K562 (cell line): ENCODE data around the gene NDUFB10. TPM values are rescaled to one million over a fixed set of nuclear protein-coding genes. Genes with fewer than 3 reads are reported as not detected.
A peak's percentile ranks its signal among the peaks of the same experiment; 100 is the strongest.

ENCODE experiments used
- CCAR2 ChIP-seq: fragments of 200-400 bp; formaldehyde crosslinking; IDR thresholded peaks from 2 replicates; pipeline ENCODE4 v1.6.1; 2017; ENCODE audit warnings: mild to moderate bottlenecking, low read depth, low read length
- CHD1 ChIP-seq: fragments of 200-600 bp; sonication (generic); IDR thresholded peaks from one replicate; pipeline ENCODE4 v1.6.1; 2012; ENCODE audit warnings: mild to moderate bottlenecking, moderate library complexity, low read length, inconsistent platforms
- FOXP1 ChIP-seq: sonication (generic); formaldehyde crosslinking; IDR thresholded peaks from 2 replicates; pipeline ENCODE4 v1.8.0; 2022; ENCODE audit warnings: mild to moderate bottlenecking, missing genetic modification reagents
- ILF3 ChIP-seq: fragments of 450-650 bp; IDR thresholded peaks from 2 replicates; pipeline ENCODE4 v1.6.1; 2018; ENCODE audit warnings: antibody characterized with exemption, mild to moderate bottlenecking, moderate library complexity, borderline replicate concordance
- PHB ChIP-seq: fragments of 250-450 bp; sonication (Bioruptor Pico); IDR thresholded peaks from 2 replicates; pipeline ENCODE4 v1.5.0; 2021
- POLR2AphosphoS5 ChIP-seq: IDR thresholded peaks from 2 replicates; pipeline ENCODE4 v1.6.1; 2011; ENCODE audit warnings: mild to moderate bottlenecking, low read depth, low read length, moderate library complexity; ENCODE audit not compliant: control insufficient read depth, insufficient read depth
- polyA plus RNA-seq, 8 experiments: library from polyadenylated mRNA; depleted of rRNA in 4 of 8; stranded (reverse) in 5 of 8; unstranded in 3 of 8; fragments of >200 nt; fragmentation: Nextera tagmentation in 2 of 8; fragmentation: Illumina TruSeq in 1 of 8; extraction: Ambion mirVana in 2 of 8; extraction: Trizol in 1 of 8; gene quantifications; 2 replicates each; pipeline versions ENCODE4 v1.2.1 to v1.2.3, GENCODE V29; 2011 to 2014; ENCODE audit warnings: inconsistent platforms in 1 of 8, missing spikeins in 1 of 8
- total RNA-seq, 7 experiments: library from RNA; depleted of rRNA in 6 of 7; stranded (reverse); fragments of >200 nt in 6 of 7; fragmentation: Illumina TruSeq in 2 of 7; extraction: Trizol in 2 of 7; gene quantifications; 2 replicates each; pipeline versions ENCODE4 v1.2.1 to v1.2.3, GENCODE V29; 2011 to 2021; ENCODE audit warnings: low replicate concordance in 1 of 7
- TF ChIP-seq, protein P1 (sequence below), 2 experiments: fragments of 450-650 bp in 1 of 2; sonication (generic) in 1 of 2; formaldehyde crosslinking in 1 of 2; IDR thresholded peaks; 2 replicates each; pipeline versions ENCODE4 v1.7.1 to v1.9.0; 2016 to 2022; ENCODE audit warnings: inconsistent platforms in 1 of 2, mild to moderate bottlenecking in 1 of 2, missing genetic modification reagents in 1 of 2
- TF ChIP-seq, protein P2 (sequence below): sonication (generic); IDR thresholded peaks from 2 replicates; pipeline ENCODE4 v1.6.1; 2016
- TF ChIP-seq, protein P3 (sequence below), 2 experiments: fragments of 450-650 bp; IDR thresholded peaks; 2 replicates each; pipeline ENCODE4 v1.6.1; 2018; ENCODE audit warnings: mild to moderate bottlenecking in 2 of 2, low read depth in 1 of 2; ENCODE audit not compliant: partially characterized antibody in 2 of 2

NDUFB10 gene
- total and polyA plus RNA-seq, 9 of the 15 experiments (the other 6 are each of a cell fraction or from before 2014, with no cell fraction given), result 69.3 to 527 (median 161) TPM

DNA sequence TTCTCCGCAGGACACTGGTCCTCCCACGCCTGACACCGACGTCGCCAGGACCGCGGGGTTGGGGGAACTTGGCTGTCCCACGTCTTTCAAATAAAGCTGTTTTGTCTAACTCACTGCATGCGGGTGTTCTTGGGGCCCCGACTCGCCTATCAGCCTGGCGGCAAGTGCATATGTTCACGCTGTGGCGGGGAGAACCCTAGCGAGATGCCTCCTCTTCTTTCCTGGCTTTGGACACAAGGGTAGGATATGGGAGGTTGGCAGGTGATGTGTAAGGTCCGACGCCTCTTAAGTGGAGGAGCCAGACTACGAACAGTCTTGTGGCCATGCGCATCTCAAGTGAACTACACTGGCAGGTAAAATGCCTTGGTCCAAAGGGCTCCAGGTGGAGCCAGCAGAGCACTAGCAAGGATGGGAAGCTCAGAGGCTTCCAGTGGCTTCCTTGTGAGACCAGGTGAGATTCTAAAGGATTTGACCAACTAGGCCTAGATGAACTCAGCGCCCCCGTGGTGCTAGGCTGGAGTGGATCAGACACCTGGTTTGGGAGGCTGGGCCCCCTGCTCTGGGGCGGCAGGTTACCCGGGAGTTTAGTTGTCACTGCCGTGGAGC, 6.2 kb downstream of the NDUFB10 start (continued):
- TF ChIP-seq, protein P1, sequence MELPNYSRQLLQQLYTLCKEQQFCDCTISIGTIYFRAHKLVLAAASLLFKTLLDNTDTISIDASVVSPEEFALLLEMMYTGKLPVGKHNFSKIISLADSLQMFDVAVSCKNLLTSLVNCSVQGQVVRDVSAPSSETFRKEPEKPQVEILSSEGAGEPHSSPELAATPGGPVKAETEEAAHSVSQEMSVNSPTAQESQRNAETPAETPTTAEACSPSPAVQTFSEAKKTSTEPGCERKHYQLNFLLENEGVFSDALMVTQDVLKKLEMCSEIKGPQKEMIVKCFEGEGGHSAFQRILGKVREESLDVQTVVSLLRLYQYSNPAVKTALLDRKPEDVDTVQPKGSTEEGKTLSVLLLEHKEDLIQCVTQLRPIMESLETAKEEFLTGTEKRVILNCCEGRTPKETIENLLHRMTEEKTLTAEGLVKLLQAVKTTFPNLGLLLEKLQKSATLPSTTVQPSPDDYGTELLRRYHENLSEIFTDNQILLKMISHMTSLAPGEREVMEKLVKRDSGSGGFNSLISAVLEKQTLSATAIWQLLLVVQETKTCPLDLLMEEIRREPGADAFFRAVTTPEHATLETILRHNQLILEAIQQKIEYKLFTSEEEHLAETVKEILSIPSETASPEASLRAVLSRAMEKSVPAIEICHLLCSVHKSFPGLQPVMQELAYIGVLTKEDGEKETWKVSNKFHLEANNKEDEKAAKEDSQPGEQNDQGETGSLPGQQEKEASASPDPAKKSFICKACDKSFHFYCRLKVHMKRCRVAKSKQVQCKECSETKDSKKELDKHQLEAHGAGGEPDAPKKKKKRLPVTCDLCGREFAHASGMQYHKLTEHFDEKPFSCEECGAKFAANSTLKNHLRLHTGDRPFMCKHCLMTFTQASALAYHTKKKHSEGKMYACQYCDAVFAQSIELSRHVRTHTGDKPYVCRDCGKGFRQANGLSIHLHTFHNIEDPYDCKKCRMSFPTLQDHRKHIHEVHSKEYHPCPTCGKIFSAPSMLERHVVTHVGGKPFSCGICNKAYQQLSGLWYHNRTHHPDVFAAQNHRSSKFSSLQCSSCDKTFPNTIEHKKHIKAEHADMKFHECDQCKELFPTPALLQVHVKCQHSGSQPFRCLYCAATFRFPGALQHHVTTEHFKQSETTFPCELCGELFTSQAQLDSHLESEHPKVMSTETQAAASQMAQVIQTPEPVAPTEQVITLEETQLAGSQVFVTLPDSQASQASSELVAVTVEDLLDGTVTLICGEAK (IDR thresholded peaks at IDR 0.05), result no peak
- TF ChIP-seq, protein P1 (CRISPR knock-in tag; IDR thresholded peaks at IDR 0.05), result no peak
- TF ChIP-seq PHB (CRISPR knock-in tag), result no peak
- peak; percentile 15 for TF ChIP-seq CHD1
- 0 out of 2 replicates have a peak, but pooled peaks have one; percentile 21 for TF ChIP-seq POLR2AphosphoS5
- TF ChIP-seq, protein P2, sequence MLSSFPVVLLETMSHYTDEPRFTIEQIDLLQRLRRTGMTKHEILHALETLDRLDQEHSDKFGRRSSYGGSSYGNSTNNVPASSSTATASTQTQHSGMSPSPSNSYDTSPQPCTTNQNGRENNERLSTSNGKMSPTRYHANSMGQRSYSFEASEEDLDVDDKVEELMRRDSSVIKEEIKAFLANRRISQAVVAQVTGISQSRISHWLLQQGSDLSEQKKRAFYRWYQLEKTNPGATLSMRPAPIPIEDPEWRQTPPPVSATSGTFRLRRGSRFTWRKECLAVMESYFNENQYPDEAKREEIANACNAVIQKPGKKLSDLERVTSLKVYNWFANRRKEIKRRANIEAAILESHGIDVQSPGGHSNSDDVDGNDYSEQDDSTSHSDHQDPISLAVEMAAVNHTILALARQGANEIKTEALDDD, result no peak
- no peak for TF ChIP-seq ILF3
- TF ChIP-seq, protein P3, sequence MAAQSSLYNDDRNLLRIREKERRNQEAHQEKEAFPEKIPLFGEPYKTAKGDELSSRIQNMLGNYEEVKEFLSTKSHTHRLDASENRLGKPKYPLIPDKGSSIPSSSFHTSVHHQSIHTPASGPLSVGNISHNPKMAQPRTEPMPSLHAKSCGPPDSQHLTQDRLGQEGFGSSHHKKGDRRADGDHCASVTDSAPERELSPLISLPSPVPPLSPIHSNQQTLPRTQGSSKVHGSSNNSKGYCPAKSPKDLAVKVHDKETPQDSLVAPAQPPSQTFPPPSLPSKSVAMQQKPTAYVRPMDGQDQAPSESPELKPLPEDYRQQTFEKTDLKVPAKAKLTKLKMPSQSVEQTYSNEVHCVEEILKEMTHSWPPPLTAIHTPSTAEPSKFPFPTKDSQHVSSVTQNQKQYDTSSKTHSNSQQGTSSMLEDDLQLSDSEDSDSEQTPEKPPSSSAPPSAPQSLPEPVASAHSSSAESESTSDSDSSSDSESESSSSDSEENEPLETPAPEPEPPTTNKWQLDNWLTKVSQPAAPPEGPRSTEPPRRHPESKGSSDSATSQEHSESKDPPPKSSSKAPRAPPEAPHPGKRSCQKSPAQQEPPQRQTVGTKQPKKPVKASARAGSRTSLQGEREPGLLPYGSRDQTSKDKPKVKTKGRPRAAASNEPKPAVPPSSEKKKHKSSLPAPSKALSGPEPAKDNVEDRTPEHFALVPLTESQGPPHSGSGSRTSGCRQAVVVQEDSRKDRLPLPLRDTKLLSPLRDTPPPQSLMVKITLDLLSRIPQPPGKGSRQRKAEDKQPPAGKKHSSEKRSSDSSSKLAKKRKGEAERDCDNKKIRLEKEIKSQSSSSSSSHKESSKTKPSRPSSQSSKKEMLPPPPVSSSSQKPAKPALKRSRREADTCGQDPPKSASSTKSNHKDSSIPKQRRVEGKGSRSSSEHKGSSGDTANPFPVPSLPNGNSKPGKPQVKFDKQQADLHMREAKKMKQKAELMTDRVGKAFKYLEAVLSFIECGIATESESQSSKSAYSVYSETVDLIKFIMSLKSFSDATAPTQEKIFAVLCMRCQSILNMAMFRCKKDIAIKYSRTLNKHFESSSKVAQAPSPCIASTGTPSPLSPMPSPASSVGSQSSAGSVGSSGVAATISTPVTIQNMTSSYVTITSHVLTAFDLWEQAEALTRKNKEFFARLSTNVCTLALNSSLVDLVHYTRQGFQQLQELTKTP (IDR thresholded peaks at IDR 0.05; ENCODE audit: low read depth in 1 of 2, partially characterized antibody in 2 of 2), result no peak
- TF ChIP-seq CCAR2, result no peak
- TF ChIP-seq FOXP1 (CRISPR knock-in tag), result 0 out of 2 replicates have a peak, but pooled peaks have one; percentile 0
